Left renal pelvis (tissue), 4 donors: ENCODE results near the gene OR6K6. TPM values are rescaled to one million over a fixed set of nuclear protein-coding genes. Genes with fewer than 3 reads are reported as not detected.

Experiments
- DNase-seq, 4 donors: peaks; one replicate each; pipeline ENCODE4 v3.0.0-alpha.2; 2013; ENCODE audit warnings: low read depth in 4 of 4, low spot score in 3 of 4
- polyA plus RNA-seq, 4 donors: library from polyadenylated mRNA; unstranded; fragments of 120-200 nt; gene quantifications; one replicate each; pipeline ENCODE4 v1.2.1, GENCODE V29; 2013; ENCODE audit not compliant: insufficient read length in 4 of 4

The OR6K6 gene
- polyA plus RNA-seq: not detected

GRCh38 chr1:158754420-158754819 is at the start of gene OR6K6:
TSS of gene OR6K6 (plus strand) at chr1:158754720. CDS start at chr1:158754888, 168 bp downstream.
- DNase-seq: no peak

DNA sequence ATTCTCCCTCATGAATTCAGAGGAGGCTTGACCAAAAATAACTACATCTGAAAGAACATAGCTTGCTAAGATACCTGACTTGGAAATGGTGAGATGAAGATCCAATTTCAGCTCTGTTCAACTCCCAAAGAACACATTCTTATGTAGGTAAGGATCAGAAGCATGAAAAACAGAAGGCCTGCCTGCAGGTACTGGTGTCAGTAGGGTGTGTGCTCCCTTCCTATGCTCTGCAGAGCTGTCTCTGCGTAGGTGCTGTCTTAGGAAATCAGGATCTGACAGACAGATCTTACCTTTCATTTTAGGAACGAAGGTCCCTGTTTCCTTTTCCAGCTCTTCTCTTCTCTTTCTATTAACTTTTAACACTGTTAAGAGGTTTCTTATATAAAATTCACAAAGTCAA is 48.4 kb upstream of the OR6K6 start:
- DNase-seq: no peak

DNA sequence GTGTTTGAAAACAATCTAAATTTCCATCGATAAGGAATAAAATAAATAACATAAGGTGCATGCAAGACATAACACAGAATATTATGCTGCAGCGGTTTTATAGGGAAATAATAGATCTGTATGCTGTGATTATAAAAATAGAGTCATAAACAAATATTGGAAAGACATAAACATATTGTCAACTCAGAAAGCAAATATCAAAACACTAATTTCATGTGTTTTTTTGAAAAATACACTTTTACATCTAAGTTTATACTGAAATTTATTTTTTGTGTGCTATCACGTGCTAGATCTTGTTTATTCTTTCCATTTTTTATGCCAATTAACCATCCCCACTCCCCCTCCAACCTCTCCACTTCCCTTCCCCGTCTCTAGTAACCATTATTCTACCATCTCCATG is 43.4 kb upstream of the OR6K6 start:
- DNase-seq: no peak

DNA sequence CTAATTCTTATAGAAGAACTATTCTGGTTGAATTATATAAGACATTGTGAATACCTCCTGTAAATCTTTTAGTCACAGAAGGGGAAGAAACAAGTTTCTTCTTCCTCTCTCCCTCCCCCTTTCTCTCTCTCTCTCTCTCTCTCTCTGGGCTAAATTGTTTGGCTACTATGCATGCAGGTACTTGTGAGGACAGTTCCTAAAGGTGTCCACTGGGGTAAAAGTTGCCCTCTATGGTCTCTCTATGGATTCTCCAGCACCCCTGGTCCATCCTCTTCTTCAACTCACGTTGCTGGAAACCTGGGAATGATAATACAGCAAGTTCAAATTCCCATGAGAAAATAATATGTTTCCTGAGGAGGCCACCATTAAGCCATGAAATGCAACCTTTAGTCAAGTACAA is 39.8 kb upstream of the OR6K6 start:
- DNase-seq: no peak

DNA sequence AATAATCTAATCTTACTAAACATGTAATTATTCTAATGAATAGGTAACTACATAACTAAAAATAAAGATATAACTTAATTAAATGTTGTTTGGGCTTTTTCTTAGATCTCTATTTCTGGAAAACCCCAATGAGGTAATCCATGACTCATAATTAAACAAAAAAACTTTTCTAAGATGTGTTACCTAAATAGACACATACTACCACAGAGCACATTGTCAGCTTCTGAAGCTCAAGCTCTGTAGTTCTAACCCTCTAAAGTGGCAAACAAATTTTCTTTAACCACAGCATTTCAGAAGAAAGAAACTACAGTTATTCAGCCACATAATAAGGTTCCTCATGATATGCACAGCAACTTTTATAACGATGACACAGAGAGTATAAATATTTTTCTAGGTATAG is 38.2 kb upstream of the OR6K6 start:
- no peak for DNase-seq

- no peak for DNase-seq
Measured at GRCh38 chr1:158717344-158717743, 37.2 kb upstream of the OR6K6 start.

- DNase-seq: no peak
Measured at GRCh38 chr1:158719664-158720063, 34.9 kb upstream of the OR6K6 start.

- no peak for DNase-seq
Measured at GRCh38 chr1:158720620-158721019, 33.9 kb upstream of the OR6K6 start, which contains the start of gene OR6K3. TSS of gene OR6K3 (minus strand) at chr1:158720720. CDS start at chr1:158718115, 2,605 bp downstream.

DNA sequence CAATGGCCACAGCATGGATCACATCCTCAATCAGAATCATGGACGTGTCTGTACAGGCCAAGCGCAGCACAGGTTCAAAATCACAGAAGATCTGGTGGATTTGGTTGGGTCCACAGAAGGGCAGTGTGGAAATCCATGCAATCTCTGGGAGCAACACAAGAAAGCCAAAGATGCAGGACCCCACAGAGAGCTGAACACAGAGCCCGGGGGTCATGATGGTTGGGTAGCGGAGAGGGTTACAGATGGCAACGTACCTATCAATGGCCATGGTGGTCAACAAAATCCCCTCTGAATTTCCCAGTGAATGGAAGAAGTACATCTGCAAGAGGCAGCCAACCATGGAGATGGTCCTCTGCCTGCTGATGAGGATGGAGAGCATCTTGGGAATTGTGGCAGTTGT is 30.1 kb upstream of the OR6K6 start:
- no peak for DNase-seq

DNA sequence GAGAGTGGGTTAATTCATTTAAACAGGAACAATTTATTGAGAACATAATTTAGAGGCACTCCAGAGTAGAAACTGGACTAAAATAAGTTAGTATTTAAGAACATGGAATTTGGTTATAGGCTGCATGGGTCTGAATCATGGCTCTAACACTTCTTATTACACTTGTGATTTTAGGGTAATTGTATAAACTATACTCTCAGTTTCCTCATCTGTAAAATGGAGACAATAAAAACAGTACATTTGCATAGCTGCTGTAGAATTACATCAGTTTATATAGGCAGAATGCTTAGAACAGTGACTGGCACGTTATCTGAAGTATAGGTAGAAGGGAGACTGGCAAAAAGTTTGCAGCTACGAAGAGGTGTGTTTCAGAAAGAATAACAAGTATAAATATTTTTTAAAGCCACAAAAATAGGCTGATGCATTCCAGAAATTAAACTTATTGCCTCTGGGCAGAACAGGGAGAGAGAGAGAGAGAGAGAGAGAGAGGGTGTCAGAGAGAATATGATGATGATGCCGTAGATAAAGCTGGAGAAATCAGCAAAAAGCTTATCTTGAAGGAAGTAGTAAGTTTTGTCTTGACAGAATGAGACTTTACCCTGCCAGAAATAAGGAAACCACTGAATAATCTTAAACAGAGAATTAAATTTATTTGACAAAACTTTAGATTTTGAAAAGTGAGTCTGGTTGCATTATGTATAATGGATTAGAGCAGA is 25.9 kb upstream of the OR6K6 start:
- no peak for DNase-seq

DNA sequence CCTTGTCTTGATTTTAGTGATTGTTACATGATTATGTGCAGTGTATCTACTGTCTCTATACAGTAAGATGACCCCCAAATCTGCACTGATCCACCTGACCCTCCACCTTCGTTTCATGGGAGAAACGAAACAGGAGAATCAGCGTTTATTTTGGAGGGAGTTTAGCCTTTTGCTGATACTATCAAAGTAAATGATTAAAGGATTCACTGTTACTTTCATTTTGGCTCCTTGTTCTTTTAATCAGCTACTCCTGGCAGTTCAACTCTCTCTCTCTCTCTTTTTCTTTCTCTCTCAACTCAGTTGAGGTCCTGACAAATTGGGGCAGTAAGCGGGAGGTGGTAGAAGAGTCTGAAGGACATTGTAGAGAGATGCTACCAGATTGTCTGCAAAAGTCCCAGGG is 24.1 kb upstream of the OR6K6 start:
- DNase-seq: no peak

GRCh38 chr1:158731707-158732106 is 22.8 kb upstream of the OR6K6 start:
- no peak for DNase-seq

DNA sequence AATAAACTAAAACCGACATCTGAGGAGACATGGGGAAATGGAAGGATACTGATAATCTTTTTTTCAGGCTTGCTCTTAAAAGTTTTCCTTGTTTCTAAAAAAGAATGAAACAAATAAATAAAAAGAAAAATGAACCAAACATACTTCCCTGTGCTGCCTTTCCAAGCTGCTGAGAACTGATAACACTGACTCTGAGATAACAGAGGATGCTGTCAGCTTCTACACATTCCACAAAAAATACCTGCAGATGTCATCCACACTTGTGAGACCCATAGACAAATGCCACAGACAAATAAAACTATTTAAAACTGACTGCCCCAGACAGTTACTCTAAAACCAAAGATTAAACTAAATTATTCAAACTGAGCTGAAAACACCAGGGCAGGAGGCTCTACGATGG is 22.0 kb upstream of the OR6K6 start:
- no peak for DNase-seq

- no peak for DNase-seq
Measured at GRCh38 chr1:158735848-158736247, 18.7 kb upstream of the OR6K6 start.

- no peak for DNase-seq
Measured at GRCh38 chr1:158752155-158752712, 2.3 kb upstream of the OR6K6 start.

- DNase-seq: no peak
Measured at GRCh38 chr1:158771950-158772866, 17.7 kb downstream of the OR6K6 start, which contains the start of gene OR6N1. TSS of gene OR6N1 (minus strand) at chr1:158772195. CDS start at chr1:158766682, 5,513 bp downstream.

GRCh38 chr1:158781104-158781503 is 26.6 kb downstream of the OR6K6 start, which contains the start of gene OR6N2:
TSS of gene OR6N2 (minus strand) at chr1:158781204. CDS start at chr1:158777635, 3,569 bp downstream.
- no peak for DNase-seq

DNA sequence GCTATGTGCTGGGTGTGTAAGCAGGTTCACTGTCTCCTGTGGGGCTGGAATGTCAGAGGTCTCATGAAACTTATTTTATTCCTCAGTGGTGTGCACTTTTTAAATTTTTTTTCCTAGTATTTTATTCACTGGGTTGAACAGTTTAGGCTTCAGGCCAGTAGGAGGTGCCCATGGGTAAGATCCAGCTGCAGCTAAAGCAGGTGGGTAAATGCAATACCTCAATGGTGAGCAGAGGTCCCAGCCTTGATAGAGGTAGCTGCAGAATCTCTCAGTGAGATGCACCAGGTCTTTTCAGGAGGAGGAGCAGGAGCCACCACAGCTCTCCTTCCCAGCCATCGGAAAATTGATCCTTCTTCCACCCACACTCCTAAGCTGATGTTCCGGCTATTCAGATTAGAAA is 39.1 kb downstream of the OR6K6 start:
- DNase-seq: no peak

- DNase-seq: no peak
Measured at GRCh38 chr1:158794247-158794646, 39.7 kb downstream of the OR6K6 start.

DNA sequence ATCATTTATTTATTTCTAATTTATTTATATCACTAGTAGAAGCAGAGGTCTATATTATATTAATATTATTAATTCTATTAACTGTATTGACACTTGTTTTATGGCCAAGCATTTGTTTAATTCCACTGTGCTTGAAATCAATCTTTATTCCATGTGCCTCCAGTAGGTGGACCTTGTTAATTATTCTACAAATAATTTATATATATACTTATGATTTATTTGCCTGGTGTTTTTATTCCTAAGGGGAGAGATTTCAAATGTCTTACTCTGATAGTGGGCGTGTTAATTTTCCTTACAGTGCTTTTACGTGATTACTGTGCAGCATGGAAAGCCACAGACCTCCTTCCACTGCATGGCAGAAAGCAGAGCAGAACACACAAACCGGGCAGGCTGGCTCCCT is 44.0 kb downstream of the OR6K6 start:
- no peak for DNase-seq

GRCh38 chr1:158799689-158800088 is 45.2 kb downstream of the OR6K6 start:
- no peak for DNase-seq
